ENCODE results near the gene ESAM.
A peak's percentile ranks its signal among the peaks of the same experiment; 100 is the strongest.

GRCh38 chr11:124793466-124794278 lies 31.6 kb upstream of the ESAM start:
- TF ChIP-seq POLR2AphosphoS5 (IDR thresholded peaks at IDR 0.05; ENCODE audit: low read depth), result no peak
- peak; percentile 54 for TF ChIP-seq CTCF (IDR thresholded peaks at IDR 0.05; ENCODE audit: insufficient read depth, low read length)
